Endothelial cell of umbilical vein (primary cell): ENCODE results near the gene MISFA. TPM values are rescaled to one million over a fixed set of nuclear protein-coding genes. Genes with fewer than 3 reads are reported as not detected.
A peak's percentile ranks its signal among the peaks of the same experiment; 100 is the strongest.

Source experiments
- BruUV-seq: library from RNA; stranded (reverse); fragments of 400-500 nt; replicated peaks from 2 replicates; lab custom pipeline; 2021; lab: Mats Ljungman, UMichigan
- CTCF ChIA-PET: fragments of 300-600, 350-600 bp; sonication (Branson Sonifier 250); formaldehyde crosslinking; loops from one replicate; lab custom pipeline; 2021; ENCODE audit warnings: antibody characterized with exemption, inconsistent platforms; lab: Charles Lee
- POLR2A ChIA-PET: fragments of 300-600, 350-600 bp; sonication (Branson Sonifier 250); formaldehyde crosslinking; loops from one replicate; lab custom pipeline; 2021; ENCODE audit warnings: antibody characterized with exemption, inconsistent platforms; lab: Charles Lee
- DNase-seq: peaks from one replicate; pipeline ENCODE4 v3.0.0-alpha.2; 2011; ENCODE audit warnings: low read depth, low spot score
- FAIRE-seq: peaks from 2 replicates; lab custom pipeline; 2011; peaks lifted over from hg19 to GRCh38; lab: Jason Lieb, UNC
- H2AFZ ChIP-seq: 2 replicates; pipeline ENCODE4 v1.6.0; 2012; ENCODE audit warnings: low read depth, low read length, control low read depth, inconsistent platforms
- H3K27ac ChIP-seq: 2 replicates; pipeline ENCODE4 v1.5.1; 2011; ENCODE audit warnings: low read depth, mild to moderate bottlenecking, control low read depth, low read length, moderate library complexity; ENCODE audit not compliant: insufficient read depth
- H3K27me3 ChIP-seq, 2 experiments: 2 replicates each; pipeline versions ENCODE4 v1.6.0 to v1.6.1; 2011; ENCODE audit warnings: low read length in 2 of 2, mixed read lengths in 1 of 2; ENCODE audit not compliant: control insufficient read depth in 2 of 2, insufficient read depth in 2 of 2
- H3K36me3 ChIP-seq, 2 experiments: 2 replicates in 1 of 2; 3 replicates in 1 of 2; pipeline ENCODE4 v1.5.1; 2011; ENCODE audit warnings: low read length in 2 of 2, mild to moderate bottlenecking in 1 of 2, moderate library complexity in 1 of 2; ENCODE audit not compliant: control insufficient read depth in 2 of 2, insufficient read depth in 2 of 2; ENCODE audit errors: extremely low read depth in 1 of 2
- H3K4me1 ChIP-seq: 3 replicates; pipeline ENCODE4 v1.5.1; 2011; ENCODE audit warnings: mild to moderate bottlenecking, low read length; ENCODE audit not compliant: control insufficient read depth, insufficient read depth; ENCODE audit errors: extremely low read depth
- H3K4me2 ChIP-seq: 2 replicates; pipeline ENCODE4 v1.6.1; 2011; ENCODE audit warnings: low read length, control low read depth, mixed read lengths; ENCODE audit not compliant: insufficient read depth
- H3K4me3 ChIP-seq, 3 experiments: fragments of 200-600 bp in 1 of 3; sonication (generic), shearing (Covaris generic) in 1 of 3; replicated peaks in 1 of 3; 2 replicates each; pipeline ENCODE4 v1.5.1; 2011 to 2016; ENCODE audit warnings: control low read depth in 3 of 3, low read length in 3 of 3, mild to moderate bottlenecking in 2 of 3, inconsistent platforms in 1 of 3, low read depth in 1 of 3, moderate library complexity in 1 of 3; ENCODE audit not compliant: insufficient read depth in 1 of 3
- H3K79me2 ChIP-seq: 2 replicates; pipeline ENCODE4 v1.6.0; 2012; ENCODE audit warnings: low read length, inconsistent platforms; ENCODE audit not compliant: control insufficient read depth, insufficient read depth
- H3K9ac ChIP-seq: replicated peaks from 2 replicates; pipeline ENCODE3; 2011; ENCODE audit warnings: low read length, control low read depth; ENCODE audit not compliant: insufficient read depth; ENCODE audit errors: extremely low read depth
- H3K9me1 ChIP-seq: replicated peaks from 3 replicates; pipeline ENCODE4 v1.6.0; 2011; ENCODE audit warnings: mild to moderate bottlenecking, low read length; ENCODE audit not compliant: control insufficient read depth, insufficient read depth; ENCODE audit errors: extremely low read depth
- H3K9me3 ChIP-seq: replicated peaks from 2 replicates; pipeline ENCODE4 v1.5.1; 2012; ENCODE audit warnings: low read length, inconsistent platforms; ENCODE audit not compliant: control insufficient read depth, insufficient read depth
- H4K20me1 ChIP-seq: replicated peaks from 2 replicates; pipeline ENCODE3; 2011; ENCODE audit warnings: mild to moderate bottlenecking, low read length; ENCODE audit not compliant: control insufficient read depth, insufficient read depth; ENCODE audit errors: extremely low read depth
- EZH2 ChIP-seq: IDR thresholded peaks from 2 replicates; pipeline ENCODE4 v1.6.1; 2012; ENCODE audit warnings: borderline replicate concordance, low read depth, mild to moderate bottlenecking, moderate library complexity, low read length, inconsistent platforms; ENCODE audit not compliant: severe bottlenecking
- FOS ChIP-seq: IDR thresholded peaks from 2 replicates; pipeline ENCODE4 v1.6.1; 2011; ENCODE audit warnings: mild to moderate bottlenecking, low read length, moderate library complexity, borderline replicate concordance; ENCODE audit not compliant: insufficient read depth
- GATA2 ChIP-seq: IDR thresholded peaks from 2 replicates; pipeline ENCODE4 v1.7.0; 2011; ENCODE audit warnings: low read depth, mild to moderate bottlenecking, moderate library complexity, mixed read lengths, low read length; ENCODE audit not compliant: insufficient read length, insufficient read depth
- JUN ChIP-seq: IDR thresholded peaks from 2 replicates; pipeline ENCODE4 v1.6.1; 2011; ENCODE audit warnings: borderline replicate concordance, low read depth; ENCODE audit not compliant: insufficient read length, insufficient read depth
- MAX ChIP-seq: IDR thresholded peaks from 2 replicates; pipeline ENCODE4 v1.6.1; 2011; ENCODE audit not compliant: insufficient read depth, insufficient read length
- MYC ChIP-seq: IDR thresholded peaks from one replicate; pipeline ENCODE4 v1.6.1; 2011; ENCODE audit warnings: mild to moderate bottlenecking, low read depth, low read length
- POLR2A ChIP-seq: IDR thresholded peaks from 2 replicates; pipeline ENCODE4 v1.6.1; 2012; ENCODE audit warnings: low read depth, mild to moderate bottlenecking, control low read depth, low read length
- POLR2AphosphoS5 ChIP-seq: IDR thresholded peaks from 2 replicates; pipeline ENCODE4 v1.6.1; 2012; ENCODE audit warnings: low read depth, mild to moderate bottlenecking, control low read depth, low read length, moderate library complexity; ENCODE audit not compliant: insufficient read depth
- dilution Hi-C: fragments of 300-500 bp; cut with MboI; formaldehyde crosslinking; loops from one replicate; pipeline ENCODE4 v1.15.0; 2019; ENCODE audit warnings: low sequenced_read_pairs; ENCODE audit not compliant: extremely low pct_ligation_motif_present
- intact Hi-C: fragments of 100-400 bp; cut with micrococcal nuclease; formaldehyde crosslinking; loops from one replicate; pipeline ENCODE4 v1.10.0; 2022
- polyA plus RNA-seq, 4 experiments: library from polyadenylated mRNA; depleted of rRNA in 3 of 4; stranded (reverse) in 3 of 4; unstranded in 1 of 4; fragments of >200 nt; gene quantifications; 2 replicates each; pipeline versions ENCODE4 v1.2.1 to v1.2.3, GENCODE V29; 2011 to 2012; ENCODE audit warnings: missing spikeins in 1 of 4
- total RNA-seq: library from RNA; stranded (reverse); gene quantifications from 2 replicates; pipeline ENCODE4 v1.2.3, GENCODE V29; 2021
- TF ChIP-seq, protein P1 (sequence below), 2 donors: IDR thresholded peaks; 1 replicate in 1 of 2; 2 replicates in 1 of 2; pipeline ENCODE4 v1.5.1; 2011; ENCODE audit warnings: low read length in 2 of 2, mild to moderate bottlenecking in 2 of 2, moderate library complexity in 2 of 2, control low read depth in 1 of 2, inconsistent platforms in 1 of 2, low read depth in 1 of 2; ENCODE audit not compliant: insufficient read depth in 1 of 2; ENCODE audit errors: extremely low read depth in 1 of 2

MISFA gene
- total and polyA plus RNA-seq, 2 donors (not counting 3 experiments of a cell fraction or from before 2014, with no cell fraction given): 1.4 to 3.6 TPM

DNA sequence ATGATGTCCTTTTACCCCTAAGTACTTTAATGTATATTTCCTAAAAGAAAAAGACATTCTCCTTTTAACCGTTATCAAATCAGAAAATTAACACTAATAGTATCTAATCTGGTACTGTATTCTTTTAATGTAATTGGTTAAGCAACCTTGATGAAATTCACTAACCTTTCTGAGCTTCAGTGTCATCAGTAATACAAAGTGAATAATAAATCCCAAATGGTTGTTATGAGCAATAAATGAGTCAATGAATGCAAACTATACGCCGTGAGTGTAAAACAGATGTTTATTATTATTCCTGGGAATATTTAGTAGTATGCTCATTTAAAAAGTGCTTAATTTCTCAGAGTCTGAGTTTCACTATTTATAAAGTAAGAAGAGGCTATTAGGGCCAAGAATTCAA lies 32.5 kb upstream of the MISFA start:
- H2AFZ ChIP-seq: no peak overlapping the region
- BruUV-seq: no TSS peak
- no peaks in the 10 kb centered on the region for H3K79me2 ChIP-seq
- no peak overlapping the region for H3K4me3 ChIP-seq
- no peaks in the 10 kb centered on the region for H4K20me1 ChIP-seq
- DNase-seq (no peak), FAIRE-seq (no peak)
- H3K9me3 ChIP-seq: no peaks in the 10 kb centered on the region
- ChIA-PET CTCF (interaction anchor here (1.1 kb wide), 1 partner anchor 323 kb away, joined by 3 read pairs; no protein-coding TSS in a partner anchor), POLR2A (no interaction called here)
- no peak overlapping the region for H3K27ac ChIP-seq
- peaks cover 0 to 3% of the 10 kb centered on the region in 2 experiments for H3K36me3 ChIP-seq
- H3K27me3 ChIP-seq: no peaks in the 10 kb centered on the region
- no peak overlapping the region for H3K9ac ChIP-seq
- intact Hi-C loops: no loop called here
- dilution Hi-C loops: no loop called here
- no peak overlapping the region for H3K4me2 ChIP-seq
- H3K9me1 ChIP-seq: no peaks in the 10 kb centered on the region
- no peak for TF ChIP-seq JUN
- TF ChIP-seq GATA2: no peak
- TF ChIP-seq FOS: no peak
- H3K4me1 ChIP-seq: no peaks in the 10 kb centered on the region

- Histone ChIP-seq H4K20me1 (no peaks in the 10 kb centered on the region), H3K36me3 (no peaks in the 10 kb centered on the region), H2AFZ (no peak overlapping the region), H3K9me3 (no peaks in the 10 kb centered on the region), H3K4me2 (no peak overlapping the region), H3K4me3 (no peak overlapping the region), H3K27me3 (no peaks in the 10 kb centered on the region), H3K9ac (no peak overlapping the region), H3K9me1 (no peaks in the 10 kb centered on the region), H3K79me2 (no peaks in the 10 kb centered on the region), H3K27ac (no peak overlapping the region), H3K4me1 (peaks cover 12% of the 10 kb centered on the region)
- BruUV-seq: no TSS peak
- intact Hi-C loops: loop anchor here (5.0 kb wide), 1 partner anchor 1807 kb away; no protein-coding TSS in a partner anchor
- no peak for TF ChIP-seq EZH2
- TF ChIP-seq POLR2A: no peak
- no peak for TF ChIP-seq MAX
- no peak for TF ChIP-seq FOS
- no peak for TF ChIP-seq POLR2AphosphoS5
- TF ChIP-seq MYC: no peak
- TF ChIP-seq JUN: no peak
- TF ChIP-seq GATA2: no peak
- TF ChIP-seq, protein P1, sequence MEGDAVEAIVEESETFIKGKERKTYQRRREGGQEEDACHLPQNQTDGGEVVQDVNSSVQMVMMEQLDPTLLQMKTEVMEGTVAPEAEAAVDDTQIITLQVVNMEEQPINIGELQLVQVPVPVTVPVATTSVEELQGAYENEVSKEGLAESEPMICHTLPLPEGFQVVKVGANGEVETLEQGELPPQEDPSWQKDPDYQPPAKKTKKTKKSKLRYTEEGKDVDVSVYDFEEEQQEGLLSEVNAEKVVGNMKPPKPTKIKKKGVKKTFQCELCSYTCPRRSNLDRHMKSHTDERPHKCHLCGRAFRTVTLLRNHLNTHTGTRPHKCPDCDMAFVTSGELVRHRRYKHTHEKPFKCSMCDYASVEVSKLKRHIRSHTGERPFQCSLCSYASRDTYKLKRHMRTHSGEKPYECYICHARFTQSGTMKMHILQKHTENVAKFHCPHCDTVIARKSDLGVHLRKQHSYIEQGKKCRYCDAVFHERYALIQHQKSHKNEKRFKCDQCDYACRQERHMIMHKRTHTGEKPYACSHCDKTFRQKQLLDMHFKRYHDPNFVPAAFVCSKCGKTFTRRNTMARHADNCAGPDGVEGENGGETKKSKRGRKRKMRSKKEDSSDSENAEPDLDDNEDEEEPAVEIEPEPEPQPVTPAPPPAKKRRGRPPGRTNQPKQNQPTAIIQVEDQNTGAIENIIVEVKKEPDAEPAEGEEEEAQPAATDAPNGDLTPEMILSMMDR (IDR thresholded peaks at IDR 0.05; ENCODE audit: extremely low read depth in 1 of 2, insufficient read depth in 1 of 2, low read depth in 1 of 2, low read length in 2 of 2): no peak
- DNase-seq (peak; percentile 67), FAIRE-seq (no peak)
- dilution Hi-C loops: no loop called here
- ChIA-PET POLR2A (no interaction called here), CTCF (no interaction called here)
Observed at GRCh38 chr11:18575361-18575760, 24.2 kb upstream of the MISFA start.
